ENCODE data around the gene ATP1A4.
A peak's percentile ranks its signal among the peaks of the same experiment; 100 is the strongest.

ATP1A4 gene

DNA sequence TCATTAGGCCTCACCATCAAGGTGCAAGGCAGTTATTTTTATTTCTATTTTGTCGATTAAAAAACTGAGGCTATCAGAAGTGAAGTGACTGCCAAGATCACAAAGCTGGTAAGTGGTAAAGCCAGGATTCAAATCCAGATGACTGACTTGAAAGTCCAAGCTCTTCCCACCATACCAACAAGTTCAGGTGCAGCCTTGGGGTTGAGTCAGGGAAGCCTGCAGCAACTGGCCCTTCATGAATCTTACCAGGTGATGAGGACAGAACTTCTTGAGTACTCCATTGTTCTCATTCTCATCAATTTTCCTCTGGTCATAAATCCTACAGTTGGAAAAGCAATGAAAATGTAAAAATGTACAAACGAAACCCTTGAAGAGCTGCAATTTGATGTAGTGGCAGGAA is 73.9 kb downstream of the ATP1A4 start:
- H3K9me3 Mint-ChIP-seq: no peaks in the 10 kb centered on the region
- H3K27me3 Mint-ChIP-seq: no peaks in the 10 kb centered on the region
- H3K27ac Mint-ChIP-seq: no peak overlapping the region
- no peak overlapping the region for H3K4me3 Mint-ChIP-seq
- H3K4me1 Mint-ChIP-seq (ENCODE audit: low read depth): no peaks in the 10 kb centered on the region
- H3K36me3 Mint-ChIP-seq (ENCODE audit: low read depth): peaks cover 57% of the 10 kb centered on the region

- H3K36me3 Mint-ChIP-seq (ENCODE audit: low read depth): peaks cover 53% of the 10 kb centered on the region
- no peak overlapping the region for H3K27ac Mint-ChIP-seq
- no peak overlapping the region for H3K4me3 Mint-ChIP-seq
- H3K9me3 Mint-ChIP-seq: no peaks in the 10 kb centered on the region
- no peaks in the 10 kb centered on the region for H3K27me3 Mint-ChIP-seq
- no peaks in the 10 kb centered on the region for H3K4me1 Mint-ChIP-seq (ENCODE audit: low read depth)
Observed at GRCh38 chr1:160226623-160227022, 75.2 kb downstream of the ATP1A4 start.

GRCh38 chr1:160227034-160227433 is 75.6 kb downstream of the ATP1A4 start:
- Mint-ChIP-seq H3K36me3 (ENCODE audit: low read depth) (peaks cover 49% of the 10 kb centered on the region), H3K27me3 (no peaks in the 10 kb centered on the region), H3K4me1 (ENCODE audit: low read depth) (no peaks in the 10 kb centered on the region), H3K27ac (no peak overlapping the region), H3K4me3 (no peak overlapping the region), H3K9me3 (no peaks in the 10 kb centered on the region)

- no peaks in the 10 kb centered on the region for H3K9me3 Mint-ChIP-seq
- H3K27ac Mint-ChIP-seq: no peak overlapping the region
- no peak overlapping the region for H3K4me3 Mint-ChIP-seq
- H3K36me3 Mint-ChIP-seq (ENCODE audit: low read depth): peaks cover 44% of the 10 kb centered on the region
- no peaks in the 10 kb centered on the region for H3K27me3 Mint-ChIP-seq
- no peaks in the 10 kb centered on the region for H3K4me1 Mint-ChIP-seq (ENCODE audit: low read depth)
Observed at GRCh38 chr1:160227561-160227960, 76.2 kb downstream of the ATP1A4 start.

DNA sequence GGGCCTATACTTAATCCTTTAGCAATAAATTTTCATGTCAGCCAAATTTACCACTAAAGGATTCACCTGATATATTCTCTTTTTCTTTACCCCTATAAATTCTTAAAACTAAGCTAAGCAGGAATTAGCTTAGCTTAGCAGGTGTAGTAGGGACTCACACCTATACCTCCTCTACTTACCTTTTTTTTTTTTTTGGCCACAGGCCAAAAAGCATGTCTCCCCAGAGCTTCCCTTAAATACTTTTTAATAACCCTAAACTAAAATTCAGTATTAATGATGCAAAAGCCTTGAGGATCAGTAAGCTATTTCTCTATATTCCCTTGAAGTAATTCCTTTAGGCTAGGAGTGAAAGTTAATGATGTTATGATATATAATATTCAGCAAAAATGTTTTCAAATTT is 77.0 kb downstream of the ATP1A4 start:
- Mint-ChIP-seq H3K4me1 (ENCODE audit: low read depth) (no peaks in the 10 kb centered on the region), H3K9me3 (no peaks in the 10 kb centered on the region), H3K27ac (no peak overlapping the region), H3K36me3 (ENCODE audit: low read depth) (peaks cover 47% of the 10 kb centered on the region), H3K27me3 (no peaks in the 10 kb centered on the region), H3K4me3 (no peak overlapping the region)

GRCh38 chr1:160232911-160233310 is 81.5 kb downstream of the ATP1A4 start:
- Mint-ChIP-seq H3K36me3 (ENCODE audit: low read depth) (peaks cover 71% of the 10 kb centered on the region), H3K27me3 (no peaks in the 10 kb centered on the region), H3K27ac (peak overlapping the region; percentile 52)

More at GRCh38 chr1:160232911-160233310, 81.5 kb downstream of the ATP1A4 start:
- Mint-ChIP-seq H3K9me3 (no peaks in the 10 kb centered on the region), H3K4me1 (ENCODE audit: low read depth) (peaks cover 14% of the 10 kb centered on the region), H3K4me3 (no peak overlapping the region)

Measured in stimulated activated naive CD8-positive, alpha-beta T cell treated with anti-CD3 and anti-CD28 coated beads, Interleukin-15, Interleukin-2, amounts not matched to agents 100 ng/mL and 50 ng/mL, for 24 hours (primary cell).